A673 (cell line): ENCODE measurements around the gene UST.

Experiments used
- EZH2 ChIP-seq: fragments of 200-600 bp; sonication (generic); IDR thresholded peaks from 2 replicates; pipeline ENCODE4 v1.6.1; 2017; ENCODE audit warnings: borderline replicate concordance, low read depth, mild to moderate bottlenecking, mixed read lengths, antibody characterized with exemption, low read length; ENCODE audit not compliant: poor library complexity, severe bottlenecking
- TF ChIP-seq, protein P1 (sequence below): fragments of 300-800, 200-600 bp; sonication (generic); conservative IDR thresholded peaks from 2 replicates; pipeline ENCODE4 v1.5.1; 2017; ENCODE audit warnings: low read depth, mild to moderate bottlenecking, antibody characterized with exemption, low read length, moderate library complexity, mixed read lengths

DNA sequence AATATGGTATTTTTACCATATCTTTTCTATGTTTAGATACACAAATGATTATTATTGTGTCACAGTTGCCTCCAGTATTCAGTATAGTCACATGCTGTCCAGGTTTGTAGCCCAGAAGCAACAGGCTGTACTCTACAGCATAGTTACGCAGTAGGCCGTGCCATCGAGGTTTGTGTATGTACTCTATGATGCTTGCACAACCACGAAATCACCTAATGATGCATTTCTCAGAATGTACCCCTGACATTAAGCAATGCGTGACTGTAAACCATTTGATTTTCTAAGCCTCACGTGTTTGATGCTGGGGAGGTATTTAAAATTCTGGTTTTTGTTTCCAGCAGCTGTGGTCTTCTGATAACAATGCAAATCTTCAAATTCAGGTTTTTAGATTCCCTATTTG lies 207.6 kb downstream of the UST start:
- TF ChIP-seq, protein P1, sequence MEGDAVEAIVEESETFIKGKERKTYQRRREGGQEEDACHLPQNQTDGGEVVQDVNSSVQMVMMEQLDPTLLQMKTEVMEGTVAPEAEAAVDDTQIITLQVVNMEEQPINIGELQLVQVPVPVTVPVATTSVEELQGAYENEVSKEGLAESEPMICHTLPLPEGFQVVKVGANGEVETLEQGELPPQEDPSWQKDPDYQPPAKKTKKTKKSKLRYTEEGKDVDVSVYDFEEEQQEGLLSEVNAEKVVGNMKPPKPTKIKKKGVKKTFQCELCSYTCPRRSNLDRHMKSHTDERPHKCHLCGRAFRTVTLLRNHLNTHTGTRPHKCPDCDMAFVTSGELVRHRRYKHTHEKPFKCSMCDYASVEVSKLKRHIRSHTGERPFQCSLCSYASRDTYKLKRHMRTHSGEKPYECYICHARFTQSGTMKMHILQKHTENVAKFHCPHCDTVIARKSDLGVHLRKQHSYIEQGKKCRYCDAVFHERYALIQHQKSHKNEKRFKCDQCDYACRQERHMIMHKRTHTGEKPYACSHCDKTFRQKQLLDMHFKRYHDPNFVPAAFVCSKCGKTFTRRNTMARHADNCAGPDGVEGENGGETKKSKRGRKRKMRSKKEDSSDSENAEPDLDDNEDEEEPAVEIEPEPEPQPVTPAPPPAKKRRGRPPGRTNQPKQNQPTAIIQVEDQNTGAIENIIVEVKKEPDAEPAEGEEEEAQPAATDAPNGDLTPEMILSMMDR: no peak
- TF ChIP-seq EZH2: no peak
